Glomerular endothelial cell (primary cell): ENCODE data around the gene SNAP29. TPM values are rescaled to one million over a fixed set of nuclear protein-coding genes. Genes with fewer than 3 reads are reported as not detected.
"Not testable (repeated sequence)": the region's sequence is repeated elsewhere in the genome, so short reads cannot be mapped to it uniquely, and the experiment has no call there.

Experiments
- DNase-seq: peaks from one replicate; pipeline ENCODE4 v3.0.0-alpha.2; 2011; ENCODE audit warnings: low read depth, low spot score; ENCODE audit errors: extremely low read depth
- total RNA-seq: library from RNA; depleted of rRNA; stranded (reverse); fragments of >200 nt; gene quantifications from 2 replicates; pipeline ENCODE4 v1.2.3, GENCODE V29; 2015

The SNAP29 gene
- total RNA-seq, result 18.2 and 30.9 TPM in 2 replicates

DNA sequence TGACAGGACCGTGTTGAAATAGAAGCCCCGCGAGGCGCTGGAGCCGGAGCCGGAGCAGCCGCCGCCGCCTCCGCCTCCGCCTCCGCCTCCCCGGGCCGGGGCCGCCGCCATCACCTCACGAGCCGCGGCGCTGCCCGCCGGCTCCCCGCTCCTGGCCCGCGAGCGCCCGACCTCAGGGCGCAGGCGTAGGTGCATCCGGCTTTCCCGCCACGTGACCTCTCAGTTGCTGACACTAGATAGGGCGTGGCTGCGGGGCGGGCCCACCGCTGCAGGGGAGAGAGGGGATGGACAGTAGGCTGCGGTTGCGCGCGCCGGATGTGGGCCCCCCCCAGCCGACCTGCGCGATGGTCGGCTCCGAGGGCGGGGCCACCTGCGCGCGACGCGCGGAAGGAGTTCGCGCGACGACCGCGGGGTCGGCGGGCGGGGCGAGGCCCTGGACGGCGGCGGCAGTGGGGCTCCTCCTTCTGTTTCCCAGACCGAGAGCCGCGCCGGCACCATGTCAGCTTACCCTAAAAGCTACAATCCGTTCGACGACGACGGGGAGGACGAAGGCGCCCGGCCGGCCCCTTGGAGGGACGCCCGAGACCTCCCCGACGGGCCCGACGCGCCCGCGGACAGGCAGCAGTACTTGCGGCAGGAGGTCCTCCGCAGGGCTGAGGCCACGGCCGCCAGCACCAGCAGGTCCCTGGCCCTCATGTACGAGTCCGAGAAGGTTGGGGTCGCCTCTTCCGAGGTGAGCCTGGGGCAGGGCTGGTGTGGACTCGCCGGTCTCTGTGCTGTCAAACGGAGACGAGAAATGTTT is at the start of gene SNAP29, which contains the start of gene PI4KA:
Gene SNAP29 (plus strand): TSS at position 393 of the 802 bp plus-strand sequence. CDS start 104 bp downstream, at position 497.
Gene PI4KA (minus strand): TSS at position 197 of the 802 bp plus-strand sequence. CDS start 86 bp downstream, at position 111.
- DNase-seq, result peak; percentile 65

DNA sequence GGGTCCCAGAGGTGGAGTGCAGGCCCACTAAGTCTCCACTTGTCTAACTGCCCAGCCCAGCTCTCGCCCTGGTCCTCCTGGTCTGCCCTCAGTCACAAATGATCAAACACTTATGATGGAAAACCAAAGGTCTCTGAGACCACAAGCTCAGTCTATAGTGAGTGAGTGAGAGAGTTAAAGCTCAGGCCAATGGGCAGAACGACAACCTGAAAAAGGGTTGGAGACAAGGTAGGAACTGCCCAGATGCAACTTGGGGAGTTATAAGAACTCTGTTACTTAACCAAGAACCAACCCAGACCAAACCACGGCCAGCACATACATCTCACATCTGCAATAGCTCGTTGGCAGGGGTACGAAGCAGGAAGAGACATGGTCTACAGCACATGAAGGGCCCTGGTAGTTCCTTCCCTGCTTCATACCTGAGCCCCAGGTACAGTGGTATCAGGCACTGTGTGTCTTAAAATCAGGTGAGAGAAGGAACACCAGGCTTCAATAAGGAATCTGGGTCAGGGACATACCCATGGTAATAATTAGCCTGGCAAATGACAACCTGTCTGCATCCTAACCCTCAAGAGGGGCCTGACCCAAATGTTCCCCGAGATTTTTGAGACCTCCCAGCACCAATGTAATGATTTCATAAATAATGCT is 49.1 kb upstream of the SNAP29 start:
- DNase-seq, result no peak

DNA sequence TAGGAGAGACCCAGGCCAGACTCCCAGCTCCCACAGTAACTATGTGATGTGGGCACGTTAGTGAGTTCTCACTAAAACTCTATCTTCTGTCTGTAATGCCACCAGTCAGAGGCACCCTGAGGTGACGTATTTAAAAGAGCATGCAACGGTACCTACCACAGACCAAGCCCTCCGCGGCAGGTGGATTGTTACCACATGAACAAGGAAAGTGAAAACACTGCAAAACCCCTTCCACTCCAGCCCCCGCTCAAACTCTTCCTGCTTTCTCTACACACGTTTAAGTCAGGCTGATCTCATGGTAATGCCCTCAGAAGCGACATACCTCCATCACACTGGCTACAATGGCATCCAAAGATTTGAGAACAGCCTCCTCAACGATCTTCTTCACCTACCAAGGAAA is 48.2 kb upstream of the SNAP29 start:
- no peak for DNase-seq

DNA sequence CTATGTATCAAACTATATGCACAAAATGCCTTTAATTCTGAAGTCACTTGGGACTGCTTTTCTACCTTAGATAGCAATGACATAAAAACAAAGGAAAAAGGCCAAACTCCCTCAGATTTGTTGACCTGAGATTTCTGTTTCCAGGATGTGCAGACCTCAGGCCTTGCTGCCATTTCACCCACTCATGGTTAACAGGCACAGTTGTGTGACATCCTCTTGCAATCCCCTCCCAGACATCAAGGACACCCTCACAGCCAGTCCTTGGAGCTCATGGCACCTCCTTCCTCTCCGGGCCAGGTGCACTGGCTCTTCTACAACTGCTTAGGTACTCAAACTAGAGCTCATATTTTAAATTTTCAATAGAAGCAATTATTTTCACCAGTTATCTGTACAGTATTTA is 47.6 kb upstream of the SNAP29 start:
- DNase-seq, result no peak

- no peak for DNase-seq
These were observed 46.7 kb upstream of the SNAP29 start for GRCh38 chr22:20811971-20812660.

GRCh38 chr22:20813056-20813455 is 45.8 kb upstream of the SNAP29 start:
- no peak for DNase-seq

- no peak for DNase-seq
These were observed 44.5 kb upstream of the SNAP29 start for GRCh38 chr22:20814221-20814808.

GRCh38 chr22:20815477-20816050 is 43.2 kb upstream of the SNAP29 start:
- DNase-seq, result no peak

DNA sequence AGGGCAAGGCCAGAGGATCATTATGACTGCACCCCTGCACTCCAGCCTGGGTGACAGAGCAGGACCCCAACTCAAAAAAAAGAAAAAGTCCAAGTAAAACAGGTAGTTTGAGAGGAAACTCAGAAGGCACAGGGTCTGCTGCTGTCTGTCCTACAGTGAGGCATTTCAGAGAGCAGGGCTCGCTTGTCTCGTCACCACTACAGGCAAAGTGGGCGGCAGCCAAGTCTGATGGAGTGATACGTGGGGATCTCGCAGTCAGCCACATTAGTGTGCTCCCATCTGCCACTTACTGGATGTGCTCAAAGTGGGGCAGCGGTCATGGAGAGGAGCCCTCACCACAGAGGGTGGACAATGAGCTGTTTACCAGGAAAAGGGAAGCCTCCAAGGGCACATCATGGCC is 42.2 kb upstream of the SNAP29 start:
- DNase-seq, result no peak

- no peak for DNase-seq
These were observed 40.3 kb upstream of the SNAP29 start for GRCh38 chr22:20818471-20818870.

GRCh38 chr22:20819471-20819870 is 39.3 kb upstream of the SNAP29 start:
- DNase-seq, result no peak

DNA sequence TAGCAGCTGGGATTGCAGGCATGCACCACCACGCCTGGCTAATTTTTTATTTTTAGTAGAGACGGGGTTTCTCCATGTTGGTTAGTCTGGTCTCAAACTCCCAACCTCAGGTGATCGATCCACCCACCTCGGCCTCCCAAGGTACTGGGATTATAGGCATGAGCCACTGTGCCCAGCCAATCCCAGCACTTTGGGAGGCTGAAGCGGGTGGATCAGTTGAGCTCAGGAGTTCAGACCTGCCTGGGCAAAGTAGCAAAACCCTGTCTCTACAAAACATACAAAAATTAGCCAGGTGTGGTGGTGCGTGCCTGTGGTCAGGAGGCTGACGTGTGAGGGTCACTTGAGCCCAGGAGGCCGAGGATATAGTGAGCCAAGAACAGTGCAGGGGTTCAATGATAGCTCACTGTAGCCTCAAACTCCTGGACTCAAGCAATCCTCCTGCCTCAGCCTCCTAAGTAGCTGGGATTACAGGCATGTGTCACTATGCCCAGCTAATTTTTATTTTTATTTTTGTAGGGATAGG is 37.0 kb upstream of the SNAP29 start:
- DNase-seq, result not testable (repeated sequence)

- DNase-seq, result no peak
These were observed 36.6 kb upstream of the SNAP29 start for GRCh38 chr22:20822240-20822639.

DNA sequence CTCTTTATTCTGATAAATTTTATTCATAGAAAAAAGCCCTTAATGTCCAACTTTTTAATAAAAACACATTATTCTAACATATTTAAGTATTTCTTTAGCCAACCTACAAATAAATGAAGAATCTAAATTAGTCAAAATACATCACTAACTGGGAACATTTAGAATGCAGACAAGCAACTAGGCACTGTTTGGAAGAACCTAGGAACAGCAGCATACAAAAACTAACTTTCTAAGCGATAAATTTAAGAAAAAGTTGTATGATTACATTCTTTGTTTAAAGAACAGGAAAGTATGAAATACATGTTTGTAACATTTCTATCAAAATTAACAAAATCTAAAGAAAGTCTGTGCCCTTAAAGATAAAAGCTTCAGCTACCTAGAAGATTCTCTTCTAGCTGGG is 35.5 kb upstream of the SNAP29 start:
- no peak for DNase-seq

- DNase-seq, result not testable (repeated sequence)
These were observed 33.6 kb upstream of the SNAP29 start for GRCh38 chr22:20825216-20825615.

DNA sequence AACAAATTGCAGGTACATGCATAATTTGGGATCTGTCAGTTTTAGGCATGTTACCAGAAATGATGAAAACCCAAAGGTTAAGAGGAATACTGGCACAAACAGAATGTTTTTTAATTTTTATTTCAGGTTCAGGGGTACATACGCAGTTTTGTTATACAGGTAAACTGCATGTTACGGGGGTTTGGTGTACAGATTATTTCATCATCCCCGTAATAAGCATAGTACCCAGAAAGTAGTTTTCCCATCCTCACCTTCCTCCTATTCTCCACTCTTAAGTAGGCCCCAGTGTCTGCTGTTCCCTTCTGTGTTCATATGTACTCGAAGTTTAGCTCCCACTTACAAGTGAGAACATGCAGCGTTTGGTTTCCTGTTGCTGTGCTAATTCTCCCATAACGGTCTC is 33.2 kb upstream of the SNAP29 start:
- no peak for DNase-seq

DNA sequence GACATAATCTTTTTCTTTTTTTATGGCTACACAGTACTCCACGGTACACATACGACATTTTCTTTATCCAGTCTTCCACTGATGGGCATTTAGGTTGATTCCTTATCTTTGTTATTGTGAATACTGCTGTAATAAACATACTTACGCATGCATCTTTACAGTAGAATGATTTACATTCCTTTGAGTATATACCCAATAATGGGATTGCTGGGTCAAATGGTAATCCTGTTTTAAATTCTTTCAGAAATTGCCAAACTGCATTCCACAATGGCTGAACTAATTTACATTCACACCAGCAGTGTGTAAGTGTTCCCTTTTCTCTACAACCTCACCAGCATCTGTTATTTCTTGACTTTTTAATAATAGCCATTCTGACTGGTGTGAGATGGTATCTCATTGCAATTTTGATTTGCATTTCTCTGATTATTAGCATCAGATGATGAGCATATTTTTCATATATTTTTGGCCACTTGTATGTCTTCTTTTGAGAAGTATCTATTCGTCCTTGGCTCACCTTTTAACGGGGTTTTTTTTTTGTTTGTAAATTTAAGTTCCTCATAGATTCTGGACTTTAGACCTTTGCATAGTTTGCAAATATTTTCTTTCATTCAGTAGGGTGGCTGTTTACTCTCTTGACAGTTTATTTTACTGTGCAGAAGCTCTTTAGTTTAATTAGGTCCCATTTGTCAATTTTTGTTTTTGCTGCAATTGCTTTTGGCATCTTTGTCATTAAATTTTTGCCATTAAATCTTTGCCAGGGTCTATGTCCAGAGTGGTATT is 32.2 kb upstream of the SNAP29 start:
- not testable (repeated sequence) for DNase-seq

DNA sequence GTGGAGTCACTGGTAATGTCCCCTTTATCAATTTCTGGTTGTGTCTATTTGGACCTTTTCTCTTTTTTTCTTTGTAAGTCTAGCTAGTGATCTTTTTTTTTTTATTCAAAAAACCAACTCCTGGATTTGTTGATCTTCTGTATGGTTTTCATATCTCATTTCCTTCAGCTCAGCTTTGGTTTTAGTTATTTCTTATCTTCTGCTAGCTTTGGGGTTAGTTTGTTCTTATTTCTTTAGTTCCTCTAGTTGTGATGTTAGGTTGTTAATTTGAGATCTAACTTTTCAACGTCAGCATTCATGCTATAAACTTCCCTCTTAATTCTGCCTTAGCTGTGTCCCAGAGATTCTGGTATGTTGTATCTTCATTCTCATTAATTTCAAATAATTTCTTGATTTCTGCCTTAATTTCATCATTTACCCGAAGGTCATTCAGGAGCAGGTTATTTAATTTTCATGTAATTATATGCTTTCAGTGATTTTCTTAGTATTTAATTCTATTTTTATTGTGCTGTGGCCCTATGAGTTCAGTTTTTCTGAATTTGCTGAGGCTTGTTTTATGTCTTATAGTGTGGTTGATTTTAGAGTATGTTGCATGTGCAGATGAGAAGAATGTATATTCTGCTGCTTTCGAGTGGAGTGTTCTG is 29.2 kb upstream of the SNAP29 start:
- DNase-seq, result no peak

DNA sequence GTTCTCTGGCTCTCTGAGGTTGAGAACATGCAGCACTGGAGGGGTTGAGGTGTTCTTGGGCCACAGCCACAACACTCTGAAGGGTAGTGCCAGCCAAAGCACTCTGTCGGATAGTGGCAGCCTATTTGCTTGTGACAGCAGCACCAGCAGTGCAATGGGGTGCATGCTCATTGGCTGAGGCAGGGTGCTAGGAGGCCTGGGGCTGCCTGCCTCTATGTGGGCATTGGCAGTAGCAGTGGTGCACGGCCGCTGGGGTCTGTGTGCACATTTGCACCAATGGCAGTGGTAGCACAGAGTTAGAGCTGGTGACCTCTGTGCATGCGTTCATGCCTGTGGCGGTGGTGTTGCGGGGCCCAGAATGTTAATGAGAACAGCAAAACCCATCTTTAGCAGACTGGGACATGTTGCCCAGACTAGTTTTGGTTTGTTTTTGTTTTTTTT is 25.6 kb upstream of the SNAP29 start:
- no peak for DNase-seq
